ENCODE data around the gene DDX53.

DNA sequence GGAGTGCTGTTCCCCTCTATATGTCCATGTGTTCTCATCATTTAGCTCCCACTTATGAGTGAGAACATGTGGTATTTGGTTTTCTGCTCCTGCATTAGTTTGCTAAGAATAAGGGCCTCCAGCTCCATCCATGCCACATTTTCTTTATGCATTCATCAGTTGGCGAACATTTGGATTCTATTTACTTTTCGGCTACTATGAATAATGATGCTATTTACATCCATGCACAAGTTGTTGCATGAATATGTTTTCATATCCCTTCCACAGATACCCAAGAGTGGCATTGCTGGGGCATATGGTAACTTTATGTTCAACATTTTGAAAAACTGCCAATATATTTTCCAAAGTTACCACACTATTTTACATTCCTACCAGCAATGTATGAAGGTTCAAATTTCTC lies 13.8 kb upstream of the DDX53 start:
- TF ChIP-seq, protein P1, sequence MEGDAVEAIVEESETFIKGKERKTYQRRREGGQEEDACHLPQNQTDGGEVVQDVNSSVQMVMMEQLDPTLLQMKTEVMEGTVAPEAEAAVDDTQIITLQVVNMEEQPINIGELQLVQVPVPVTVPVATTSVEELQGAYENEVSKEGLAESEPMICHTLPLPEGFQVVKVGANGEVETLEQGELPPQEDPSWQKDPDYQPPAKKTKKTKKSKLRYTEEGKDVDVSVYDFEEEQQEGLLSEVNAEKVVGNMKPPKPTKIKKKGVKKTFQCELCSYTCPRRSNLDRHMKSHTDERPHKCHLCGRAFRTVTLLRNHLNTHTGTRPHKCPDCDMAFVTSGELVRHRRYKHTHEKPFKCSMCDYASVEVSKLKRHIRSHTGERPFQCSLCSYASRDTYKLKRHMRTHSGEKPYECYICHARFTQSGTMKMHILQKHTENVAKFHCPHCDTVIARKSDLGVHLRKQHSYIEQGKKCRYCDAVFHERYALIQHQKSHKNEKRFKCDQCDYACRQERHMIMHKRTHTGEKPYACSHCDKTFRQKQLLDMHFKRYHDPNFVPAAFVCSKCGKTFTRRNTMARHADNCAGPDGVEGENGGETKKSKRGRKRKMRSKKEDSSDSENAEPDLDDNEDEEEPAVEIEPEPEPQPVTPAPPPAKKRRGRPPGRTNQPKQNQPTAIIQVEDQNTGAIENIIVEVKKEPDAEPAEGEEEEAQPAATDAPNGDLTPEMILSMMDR (IDR thresholded peaks at IDR 0.05), result no peak
- no peak for TF ChIP-seq POLR2A (IDR thresholded peaks at IDR 0.05)
